ENCODE measurements around the gene DIPK1A. TPM values are rescaled to one million over a fixed set of nuclear protein-coding genes. Genes with fewer than 3 reads are reported as not detected.

Gene DIPK1A
- total RNA-seq, 2 experiments from 2014 or later: 13.1 to 14.4 TPM

DNA sequence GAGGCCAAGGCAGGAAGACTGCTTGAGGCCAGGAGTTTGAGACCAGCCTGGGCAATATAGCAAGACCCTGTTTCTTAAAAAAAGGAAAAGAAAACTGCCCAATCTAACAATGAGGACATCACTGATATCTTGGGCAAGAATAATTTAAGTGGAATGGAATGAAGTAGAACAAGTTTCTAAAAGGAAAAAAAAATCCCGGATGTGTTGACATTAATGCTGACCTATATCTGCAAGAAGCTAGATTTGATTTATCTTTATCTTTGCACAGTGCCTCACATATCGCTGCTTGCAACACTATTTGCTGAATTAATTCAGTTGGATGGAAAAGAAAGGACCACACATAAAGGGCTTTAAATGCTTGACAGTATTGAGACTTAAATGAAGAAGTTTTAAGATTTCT lies 27.8 kb downstream of the DIPK1A start:
- POLR2A ChIA-PET: no interaction called here
- H3K4me1 Mint-ChIP-seq (ENCODE audit: low read depth): peaks cover 27% of the 10 kb centered on the region
- CTCF ChIA-PET: interaction anchor here (1.1 kb wide), 1 partner anchor 28 kb away, joined by 3 read pairs; no protein-coding TSS in a partner anchor

DNA sequence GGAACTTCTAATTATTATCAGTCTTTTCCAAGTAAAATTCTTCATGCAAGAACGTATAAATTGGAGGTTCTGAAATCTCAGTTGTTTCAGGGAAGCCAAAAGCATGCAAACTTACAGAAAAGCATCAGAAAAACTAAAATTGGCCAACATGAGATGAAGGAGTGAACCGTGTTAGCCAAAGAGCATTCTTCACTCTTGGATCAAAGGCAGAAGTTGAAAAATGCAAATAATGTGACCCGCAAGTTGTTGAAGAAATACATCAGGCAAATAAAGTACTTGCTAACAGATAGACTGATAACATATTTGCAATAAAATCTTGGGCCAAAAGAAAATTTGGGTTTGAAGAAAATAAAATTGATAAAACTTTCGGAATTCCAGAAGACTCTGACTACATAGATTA lies 29.6 kb downstream of the DIPK1A start:
- H3K9me3 Mint-ChIP-seq (ENCODE audit: insufficient read depth): no peaks in the 10 kb centered on the region
- ATAC-seq: no peak

More for the DNA sequence above, 27.8 kb downstream of the DIPK1A start:
- Mint-ChIP-seq H3K4me3 (no peak overlapping the region), H3K36me3 (ENCODE audit: low read depth) (peaks cover 12% of the 10 kb centered on the region), H3K9me3 (ENCODE audit: insufficient read depth) (no peaks in the 10 kb centered on the region), H3K27me3 (ENCODE audit: low read depth) (no peaks in the 10 kb centered on the region), H3K27ac (no peak overlapping the region)
- DNase-seq (no peak), ATAC-seq (no peak)

GRCh38 chr1:92929461-92929860 lies 31.8 kb downstream of the DIPK1A start:
- Mint-ChIP-seq H3K36me3 (ENCODE audit: low read depth) (peaks cover 13% of the 10 kb centered on the region), H3K4me3 (no peak overlapping the region), H3K27ac (no peak overlapping the region), H3K4me1 (ENCODE audit: low read depth) (peaks cover 17% of the 10 kb centered on the region), H3K27me3 (ENCODE audit: low read depth) (no peaks in the 10 kb centered on the region), H3K9me3 (ENCODE audit: insufficient read depth) (no peaks in the 10 kb centered on the region)
- ChIA-PET POLR2A (interaction anchor here (1.0 kb wide), 1 partner anchor 47 kb away, joined by 3 read pairs; no protein-coding TSS in a partner anchor), CTCF (interaction anchor here (0.8 to 1.4 kb wide), 5 partner anchors 21 to 70 kb away, joined by 3 to 5 read pairs (median 4); no protein-coding TSS in a partner anchor)
- DNase-seq: no peak
- no peak for ATAC-seq

More for the DNA sequence above, 29.6 kb downstream of the DIPK1A start:
- ChIA-PET CTCF (no interaction called here), POLR2A (no interaction called here)
- Mint-ChIP-seq H3K4me1 (ENCODE audit: low read depth) (peaks cover 25% of the 10 kb centered on the region), H3K27me3 (ENCODE audit: low read depth) (no peaks in the 10 kb centered on the region), H3K36me3 (ENCODE audit: low read depth) (peaks cover 12% of the 10 kb centered on the region), H3K27ac (no peak overlapping the region), H3K4me3 (no peak overlapping the region)
- no peak for DNase-seq

DNA sequence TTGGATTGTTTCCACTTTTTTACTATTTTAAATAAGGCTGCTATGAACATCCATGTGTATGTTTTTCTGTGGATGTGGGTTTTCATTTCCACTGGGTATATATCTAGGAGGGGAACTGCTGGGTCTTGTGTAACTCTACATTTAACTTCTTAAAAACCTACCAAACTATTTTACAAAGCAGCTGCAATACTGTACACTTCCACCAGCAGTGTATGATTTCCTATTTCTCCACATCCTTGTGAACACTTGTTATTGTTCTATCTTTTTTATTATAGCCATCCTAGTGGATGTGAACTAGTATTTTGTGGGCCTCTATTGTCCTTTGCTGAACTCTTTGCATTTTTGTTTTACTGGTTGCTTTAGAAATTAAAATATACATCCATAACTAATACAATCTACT lies 33.4 kb downstream of the DIPK1A start:
- DNase-seq (no peak), ATAC-seq (no peak)
- POLR2A ChIA-PET: no interaction called here
- H3K4me1 Mint-ChIP-seq (ENCODE audit: low read depth): peaks cover 17% of the 10 kb centered on the region
- H3K27me3 Mint-ChIP-seq (ENCODE audit: low read depth): no peaks in the 10 kb centered on the region
- no peaks in the 10 kb centered on the region for H3K9me3 Mint-ChIP-seq (ENCODE audit: insufficient read depth)
- H3K4me3 Mint-ChIP-seq: no peak overlapping the region
- no peak overlapping the region for H3K27ac Mint-ChIP-seq
- CTCF ChIA-PET: no interaction called here
- H3K36me3 Mint-ChIP-seq (ENCODE audit: low read depth): peaks cover 13% of the 10 kb centered on the region

GRCh38 chr1:92926873-92927272 lies 34.4 kb downstream of the DIPK1A start:
- DNase-seq (no peak), ATAC-seq (no peak)
- Mint-ChIP-seq H3K27ac (no peak overlapping the region), H3K27me3 (ENCODE audit: low read depth) (no peaks in the 10 kb centered on the region), H3K36me3 (ENCODE audit: low read depth) (peaks cover 13% of the 10 kb centered on the region), H3K4me1 (ENCODE audit: low read depth) (peaks cover 17% of the 10 kb centered on the region), H3K9me3 (ENCODE audit: insufficient read depth) (no peaks in the 10 kb centered on the region), H3K4me3 (no peak overlapping the region)
- CTCF ChIA-PET: interaction anchor here (2.7 kb wide), 1 partner anchor 68 kb away, joined by 20 read pairs; no protein-coding TSS in a partner anchor
- POLR2A ChIA-PET: no interaction called here

GRCh38 chr1:92924501-92924900 lies 36.8 kb downstream of the DIPK1A start:
- Mint-ChIP-seq H3K36me3 (ENCODE audit: low read depth) (peaks cover 16% of the 10 kb centered on the region), H3K4me3 (no peak overlapping the region), H3K27ac (no peak overlapping the region), H3K4me1 (ENCODE audit: low read depth) (peaks cover 7% of the 10 kb centered on the region), H3K9me3 (ENCODE audit: insufficient read depth) (no peaks in the 10 kb centered on the region), H3K27me3 (ENCODE audit: low read depth) (no peaks in the 10 kb centered on the region)
- POLR2A ChIA-PET: interaction anchor here (0.7 kb wide), 1 partner anchor 57 kb away, joined by 3 read pairs; no protein-coding TSS in a partner anchor
- DNase-seq (no peak), ATAC-seq (no peak)
- CTCF ChIA-PET: interaction anchor here (0.6 to 2.7 kb wide), 5 partner anchors 11 to 1105 kb away, joined by 3 to 20 read pairs (median 4); no protein-coding TSS in a partner anchor

DNA sequence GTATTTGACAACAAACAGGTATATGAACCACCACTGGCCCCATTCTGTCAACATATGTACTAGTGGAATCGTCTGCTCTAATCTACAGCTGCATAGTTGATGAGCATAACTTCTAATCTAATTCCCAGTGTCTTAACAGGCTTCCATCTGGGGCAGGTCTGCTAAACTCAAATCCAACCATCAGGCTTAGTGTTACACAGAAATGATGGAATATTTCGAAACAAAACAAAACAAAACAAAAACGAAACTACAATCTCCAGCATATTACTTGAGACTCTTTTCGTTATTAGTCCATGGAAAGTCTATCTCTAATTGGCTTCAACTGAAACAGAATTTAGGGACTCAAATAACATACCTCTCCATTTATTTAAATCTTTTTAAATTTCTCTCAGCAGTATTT lies 37.6 kb downstream of the DIPK1A start:
- ATAC-seq (no peak), DNase-seq (no peak)
- H3K4me1 Mint-ChIP-seq (ENCODE audit: low read depth): peaks cover 1% of the 10 kb centered on the region
- CTCF ChIA-PET: no interaction called here
- no peaks in the 10 kb centered on the region for H3K9me3 Mint-ChIP-seq (ENCODE audit: insufficient read depth)
- no peak overlapping the region for H3K27ac Mint-ChIP-seq
- POLR2A ChIA-PET: interaction anchor here (0.6 kb wide), 1 partner anchor 11 kb away, joined by 6 read pairs; no protein-coding TSS in a partner anchor
- H3K4me3 Mint-ChIP-seq: no peak overlapping the region
- H3K27me3 Mint-ChIP-seq (ENCODE audit: low read depth): no peaks in the 10 kb centered on the region
- H3K36me3 Mint-ChIP-seq (ENCODE audit: low read depth): peaks cover 15% of the 10 kb centered on the region

GRCh38 chr1:92922356-92923035 lies 38.8 kb downstream of the DIPK1A start:
- H3K36me3 Mint-ChIP-seq (ENCODE audit: low read depth): peaks cover 16% of the 10 kb centered on the region
- peaks cover 3% of the 10 kb centered on the region for H3K4me1 Mint-ChIP-seq (ENCODE audit: low read depth)
- H3K9me3 Mint-ChIP-seq (ENCODE audit: insufficient read depth): no peaks in the 10 kb centered on the region
- POLR2A ChIA-PET: interaction anchor here (0.6 kb wide), 1 partner anchor 11 kb away, joined by 3 read pairs; no protein-coding TSS in a partner anchor
- CTCF ChIA-PET: interaction anchor here (1.2 kb wide), 1 partner anchor 19 kb away, joined by 3 read pairs; no protein-coding TSS in a partner anchor
- no peak for ATAC-seq
- no peaks in the 10 kb centered on the region for H3K27me3 Mint-ChIP-seq (ENCODE audit: low read depth)
- H3K4me3 Mint-ChIP-seq: no peak overlapping the region
- no peak for DNase-seq
- H3K27ac Mint-ChIP-seq: no peak overlapping the region

- no peak for DNase-seq
- ChIA-PET CTCF (interaction anchor here (1.2 to 1.4 kb wide), 2 partner anchors 18 to 63 kb away, joined by 3 to 4 read pairs; no protein-coding TSS in a partner anchor), POLR2A (no interaction called here)
- Mint-ChIP-seq H3K27ac (no peak overlapping the region), H3K27me3 (ENCODE audit: low read depth) (no peaks in the 10 kb centered on the region), H3K4me1 (ENCODE audit: low read depth) (peaks cover 4% of the 10 kb centered on the region), H3K4me3 (no peak overlapping the region), H3K36me3 (ENCODE audit: low read depth) (peaks cover 16% of the 10 kb centered on the region), H3K9me3 (ENCODE audit: insufficient read depth) (no peaks in the 10 kb centered on the region)
- no peak for ATAC-seq
These were observed 39.9 kb downstream of the DIPK1A start for GRCh38 chr1:92921031-92922023.

GRCh38 chr1:92916899-92917298 lies 44.4 kb downstream of the DIPK1A start:
- no peak for ATAC-seq
- POLR2A ChIA-PET: no interaction called here
- Mint-ChIP-seq H3K4me1 (ENCODE audit: low read depth) (peaks cover 3% of the 10 kb centered on the region), H3K27me3 (ENCODE audit: low read depth) (no peaks in the 10 kb centered on the region), H3K4me3 (no peak overlapping the region), H3K9me3 (ENCODE audit: insufficient read depth) (no peaks in the 10 kb centered on the region), H3K36me3 (ENCODE audit: low read depth) (peaks cover 19% of the 10 kb centered on the region), H3K27ac (no peak overlapping the region)
- CTCF ChIA-PET: no interaction called here
- no peak for DNase-seq

DNA sequence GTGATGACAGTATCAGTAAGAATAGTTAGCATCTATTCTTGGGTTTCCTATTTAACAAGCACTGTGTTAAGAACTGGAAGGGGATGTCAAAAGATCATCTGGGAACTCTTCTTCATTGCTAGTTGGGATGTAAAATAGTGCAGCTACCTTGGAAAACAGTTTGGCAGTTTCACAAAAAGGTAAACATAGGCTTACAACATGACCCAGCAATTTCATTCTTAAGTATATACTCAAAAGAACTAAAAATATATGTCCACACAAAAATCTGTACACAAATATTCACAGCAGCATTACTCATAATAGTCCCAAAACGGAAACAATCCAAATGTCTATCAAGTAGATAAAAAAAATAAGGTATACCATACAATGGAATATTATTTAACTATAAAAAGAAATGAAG lies 45.7 kb downstream of the DIPK1A start:
- H3K27ac Mint-ChIP-seq: no peak overlapping the region
- no peak overlapping the region for H3K4me3 Mint-ChIP-seq
- H3K9me3 Mint-ChIP-seq (ENCODE audit: insufficient read depth): peaks cover 3% of the 10 kb centered on the region
- peaks cover 6% of the 10 kb centered on the region for H3K4me1 Mint-ChIP-seq (ENCODE audit: low read depth)
- CTCF ChIA-PET: interaction anchor here (0.7 to 2.1 kb wide), 3 partner anchors 56 to 79 kb away, joined by 3 to 5 read pairs (median 3); no protein-coding TSS in a partner anchor
- POLR2A ChIA-PET: interaction anchor here (0.7 kb wide), 1 partner anchor 128 kb away, joined by 3 read pairs; no protein-coding TSS in a partner anchor
- no peaks in the 10 kb centered on the region for H3K27me3 Mint-ChIP-seq (ENCODE audit: low read depth)
- DNase-seq (no peak), ATAC-seq (no peak)
- peaks cover 20% of the 10 kb centered on the region for H3K36me3 Mint-ChIP-seq (ENCODE audit: low read depth)

All from activated CD8-positive, alpha-beta T cell treated with anti-CD3 and anti-CD28 coated beads, Interleukin-2, amount 10 ng/mL, durations not matched to agents 7 days and 5 days (primary cell).